Activated naive CD4-positive, alpha-beta T cell treated with anti-CD3 and anti-CD28 coated beads for 36 hours (primary cell): Measurements from ENCODE around the gene WRAP73. TPM values are rescaled to one million over a fixed set of nuclear protein-coding genes. Genes with fewer than 3 reads are reported as not detected.

Source experiments
- CTCF ChIA-PET: fragments of 350-600 bp; sonication (Branson Sonifier 250); formaldehyde crosslinking; loops from one replicate; lab custom pipeline; 2021; ENCODE audit warnings: antibody characterized with exemption; lab: Charles Lee
- DNase-seq: peaks from one replicate; pipeline ENCODE4 v3.0.0-alpha.2; 2020
- H3K27ac Mint-ChIP-seq: one replicate; pipeline ENCODE4 v1.8.0; 2021; ENCODE audit warnings: mild to moderate bottlenecking, mixed read lengths
- H3K27me3 Mint-ChIP-seq: one replicate; pipeline ENCODE4 v1.8.0; 2021; ENCODE audit warnings: low read depth, mixed read lengths
- H3K36me3 Mint-ChIP-seq: one replicate; pipeline ENCODE4 v1.8.0; 2021; ENCODE audit warnings: low read depth, mixed read lengths
- H3K4me1 Mint-ChIP-seq: one replicate; pipeline ENCODE4 v1.8.0; 2021; ENCODE audit warnings: low read depth, mixed read lengths
- H3K4me3 Mint-ChIP-seq: one replicate; pipeline ENCODE4 v1.8.0; 2021; ENCODE audit warnings: mild to moderate bottlenecking, moderate library complexity, mixed read lengths
- H3K9me3 Mint-ChIP-seq: one replicate; pipeline ENCODE4 v1.8.0; 2021; ENCODE audit warnings: mixed read lengths
- intact Hi-C: fragments of 100-400 bp; cut with micrococcal nuclease; formaldehyde crosslinking; loops from one replicate; pipeline ENCODE4 v1.15.1; 2023
- total RNA-seq, 2 experiments: library from RNA; stranded (reverse); gene quantifications; one replicate each; pipeline ENCODE4 v1.2.3, GENCODE V29; 2021

Gene WRAP73
- total RNA-seq, 2 experiments from 2014 or later, result 32.4 to 35.4 TPM

DNA sequence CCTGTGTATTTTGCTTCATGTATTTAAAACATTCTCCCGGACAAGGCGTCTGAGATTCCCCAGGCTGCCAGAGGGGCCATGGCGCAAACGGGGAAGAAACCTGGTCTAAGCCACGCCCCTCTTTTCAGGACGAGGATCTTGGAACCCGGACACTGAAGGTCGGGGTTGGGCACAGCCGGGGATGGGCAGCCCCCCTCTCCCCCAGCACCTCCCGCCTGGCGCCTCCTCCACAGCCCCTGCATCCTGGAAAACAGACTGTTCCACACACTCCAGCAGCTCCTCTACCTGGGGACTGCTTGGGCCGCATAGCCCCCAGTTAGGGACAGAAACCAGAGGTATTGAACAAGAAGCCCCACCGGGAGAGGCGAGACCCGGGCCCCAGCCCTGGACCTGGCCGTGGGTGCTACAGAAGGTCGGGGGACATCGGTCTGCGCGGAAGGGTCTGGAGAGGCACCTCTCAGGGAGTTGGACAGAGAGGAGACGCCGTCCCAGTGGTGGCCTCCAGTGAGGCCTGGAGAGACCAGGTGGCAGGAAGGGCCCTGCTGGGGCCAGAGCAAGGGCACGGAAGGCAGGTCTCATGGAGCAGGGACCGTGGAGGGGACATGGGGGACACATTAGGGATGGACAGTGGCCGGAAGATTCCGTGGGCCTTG, 7.8 kb upstream of the WRAP73 start:
- no peak for DNase-seq
- intact Hi-C loops, result no loop called here
- H3K9me3 Mint-ChIP-seq, result no peaks in the 10 kb centered on the region
- CTCF ChIA-PET, result no interaction called here
- no peak overlapping the region for H3K27ac Mint-ChIP-seq
- H3K4me3 Mint-ChIP-seq, result no peak overlapping the region
- no peaks in the 10 kb centered on the region for H3K36me3 Mint-ChIP-seq
- peaks cover 41% of the 10 kb centered on the region for H3K27me3 Mint-ChIP-seq
- H3K4me1 Mint-ChIP-seq, result no peaks in the 10 kb centered on the region

DNA sequence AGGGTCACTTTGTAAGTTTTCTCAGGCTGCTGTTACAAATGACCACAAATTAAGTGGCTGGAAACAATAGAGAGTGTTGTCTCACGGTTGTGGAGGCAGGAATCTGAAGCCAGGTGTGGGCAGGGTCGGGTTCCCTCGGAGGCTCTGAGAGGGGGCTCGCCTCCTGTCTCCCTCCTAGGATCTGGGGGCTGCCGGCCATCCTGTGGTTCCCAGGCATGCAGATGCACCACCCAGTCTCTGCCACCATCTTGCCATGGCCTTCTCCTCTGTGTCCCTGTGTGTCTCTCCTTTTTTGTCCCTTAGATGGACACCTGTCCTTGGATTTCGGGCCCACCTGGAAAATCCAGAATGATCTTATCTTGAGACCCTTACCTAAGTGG, 7.2 kb upstream of the WRAP73 start:
- DNase-seq, result no peak
- H3K36me3 Mint-ChIP-seq, result no peaks in the 10 kb centered on the region
- H3K4me1 Mint-ChIP-seq, result no peaks in the 10 kb centered on the region
- CTCF ChIA-PET, result no interaction called here
- no peak overlapping the region for H3K27ac Mint-ChIP-seq
- intact Hi-C loops, result no loop called here
- H3K4me3 Mint-ChIP-seq, result no peak overlapping the region
- H3K27me3 Mint-ChIP-seq, result peaks cover 40% of the 10 kb centered on the region
- no peaks in the 10 kb centered on the region for H3K9me3 Mint-ChIP-seq

DNA sequence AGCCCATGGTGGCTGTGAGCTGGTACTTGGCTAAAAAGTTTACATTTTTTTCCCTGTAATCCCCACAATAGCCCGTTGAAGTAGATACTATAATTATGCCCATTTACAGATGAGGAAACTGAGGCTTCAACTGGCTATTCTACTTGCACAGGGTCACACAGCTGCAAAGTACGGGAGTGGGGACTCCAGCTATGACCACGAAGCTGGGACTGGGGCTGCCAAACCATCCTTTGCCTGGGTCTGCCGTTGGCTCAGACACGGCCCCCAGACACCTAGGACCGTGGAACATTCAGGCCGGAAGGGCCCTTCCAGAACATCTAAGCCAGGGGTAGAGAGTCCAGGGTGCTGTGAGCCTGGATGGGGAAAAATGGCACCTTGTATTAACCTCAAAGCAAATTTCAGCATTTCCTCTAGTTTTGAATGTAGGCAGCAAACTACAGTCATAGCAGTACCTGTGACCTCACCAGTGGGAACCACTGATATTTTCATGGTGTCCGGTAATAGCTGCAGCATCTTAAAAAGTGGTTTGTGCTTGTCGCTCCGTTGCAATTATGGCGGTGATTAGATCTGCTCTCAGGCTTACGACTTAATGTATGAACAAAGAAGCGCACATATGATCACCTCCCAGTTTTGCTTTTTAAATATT, 6.7 kb upstream of the WRAP73 start:
- no peaks in the 10 kb centered on the region for H3K36me3 Mint-ChIP-seq
- peaks cover 38% of the 10 kb centered on the region for H3K27me3 Mint-ChIP-seq
- no peaks in the 10 kb centered on the region for H3K9me3 Mint-ChIP-seq
- no peak overlapping the region for H3K4me3 Mint-ChIP-seq
- no peaks in the 10 kb centered on the region for H3K4me1 Mint-ChIP-seq
- DNase-seq, result peak; percentile 28
- no peak overlapping the region for H3K27ac Mint-ChIP-seq
- CTCF ChIA-PET, result no interaction called here
- intact Hi-C loops, result no loop called here

DNA sequence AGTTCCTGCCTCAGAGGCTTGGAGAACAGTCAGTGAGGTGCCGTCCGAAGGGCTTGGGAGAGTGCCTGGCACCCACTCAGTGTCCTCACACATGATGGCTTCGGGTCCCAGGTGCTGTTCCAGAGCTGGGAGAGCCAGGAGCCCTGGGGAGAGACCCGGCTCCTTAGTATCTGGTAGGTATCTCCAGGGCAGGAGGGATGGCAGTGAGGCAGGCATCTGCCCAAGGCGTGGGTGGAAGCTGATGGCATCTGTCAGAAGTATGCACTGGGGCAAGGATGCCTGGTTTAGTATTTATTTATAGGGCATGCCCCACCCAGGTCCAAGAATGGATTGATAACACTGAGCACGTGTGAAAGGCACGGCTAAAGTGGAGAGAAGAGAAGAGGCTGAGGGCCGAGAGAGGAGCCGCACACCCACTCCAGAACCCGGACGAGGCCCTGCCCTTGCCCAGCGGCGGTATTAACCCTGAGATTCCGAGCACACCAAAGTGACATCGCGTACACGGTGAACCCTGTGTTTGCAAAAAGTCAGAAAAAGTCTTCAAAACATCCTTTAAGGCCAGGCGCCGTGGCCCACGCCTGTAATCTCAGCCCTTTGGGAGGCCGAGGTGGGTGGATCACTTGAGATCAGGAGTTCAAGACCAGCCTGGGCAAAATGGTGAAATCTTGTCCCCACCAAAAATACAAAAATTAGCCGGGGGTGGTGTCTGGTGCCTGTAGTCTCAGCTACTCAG, 4.8 kb upstream of the WRAP73 start:
- CTCF ChIA-PET, result no interaction called here

DNA sequence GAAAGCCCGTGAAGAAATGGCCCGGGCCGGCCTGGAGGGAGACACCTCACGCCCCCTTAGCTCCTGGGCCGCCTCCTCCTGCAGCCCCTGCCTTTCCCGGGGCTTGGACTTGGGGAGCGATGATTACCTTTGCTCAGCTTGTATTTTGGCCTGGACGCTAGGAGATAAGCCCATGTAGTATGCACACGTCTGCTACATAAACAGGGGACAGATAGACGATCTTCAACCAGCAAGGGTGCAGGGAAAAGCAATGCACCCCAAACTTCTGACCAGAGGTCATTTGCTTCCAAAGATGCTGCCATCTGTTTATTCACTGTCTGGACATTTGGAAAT, 3.3 kb upstream of the WRAP73 start:
- CTCF ChIA-PET, result interaction anchor here (1.3 kb wide), 1 partner anchor 34 kb away, joined by 5 read pairs; no protein-coding TSS in a partner anchor
- H3K27me3 Mint-ChIP-seq, result peaks cover 42% of the 10 kb centered on the region
- H3K27ac Mint-ChIP-seq, result no peak overlapping the region
- H3K4me3 Mint-ChIP-seq, result no peak overlapping the region
- intact Hi-C loops, result no loop called here
- DNase-seq, result no peak
- no peaks in the 10 kb centered on the region for H3K36me3 Mint-ChIP-seq
- peaks cover 19% of the 10 kb centered on the region for H3K4me1 Mint-ChIP-seq
- H3K9me3 Mint-ChIP-seq, result no peaks in the 10 kb centered on the region

More for the DNA sequence above, 4.8 kb upstream of the WRAP73 start:
- no peaks in the 10 kb centered on the region for H3K9me3 Mint-ChIP-seq
- no peak overlapping the region for H3K27ac Mint-ChIP-seq
- no peaks in the 10 kb centered on the region for H3K36me3 Mint-ChIP-seq
- H3K4me3 Mint-ChIP-seq, result no peak overlapping the region
- DNase-seq, result no peak
- H3K27me3 Mint-ChIP-seq, result peaks cover 46% of the 10 kb centered on the region
- H3K4me1 Mint-ChIP-seq, result peaks cover 9% of the 10 kb centered on the region
- intact Hi-C loops, result no loop called here

DNA sequence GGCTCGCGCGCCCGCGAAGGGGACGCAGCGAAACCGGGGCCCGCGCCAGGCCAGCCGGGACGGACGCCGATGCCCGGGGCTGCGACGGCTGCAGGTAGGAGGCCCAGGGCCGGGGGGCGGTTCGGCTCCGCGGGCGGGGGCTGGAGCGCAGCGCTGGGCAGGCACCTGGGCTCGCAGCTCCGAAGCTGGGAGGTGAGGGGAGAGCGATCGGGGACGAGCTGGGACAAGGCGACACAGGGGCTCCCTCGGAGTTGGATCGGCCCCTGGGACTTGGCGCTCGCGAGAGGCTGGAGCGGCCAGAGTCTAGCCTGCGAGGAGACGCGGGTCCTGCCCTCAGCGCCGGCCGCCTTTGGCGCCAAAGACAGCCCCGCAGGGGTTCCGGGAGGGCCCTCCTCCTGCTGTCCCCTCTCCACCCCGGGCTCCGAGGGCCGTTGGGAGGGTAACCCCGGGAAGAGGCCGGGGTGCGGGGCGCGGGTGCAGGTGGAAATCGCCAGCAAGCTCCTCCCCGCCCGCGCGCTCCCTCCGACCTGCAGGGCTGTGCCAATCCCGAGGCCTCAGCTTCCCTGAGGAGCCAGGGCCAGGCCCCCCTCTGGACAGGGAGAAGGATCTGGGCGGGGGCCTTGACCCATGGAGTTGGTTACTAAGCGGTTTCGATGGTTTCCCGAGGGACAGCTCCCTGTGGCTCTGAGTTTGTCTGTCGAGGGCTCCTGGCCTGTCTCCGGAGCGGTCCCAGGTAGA, 2.8 kb upstream of the WRAP73 start:
- Mint-ChIP-seq H3K36me3 (no peaks in the 10 kb centered on the region), H3K9me3 (no peaks in the 10 kb centered on the region), H3K27ac (no peak overlapping the region), H3K4me1 (peaks cover 22% of the 10 kb centered on the region), H3K27me3 (peaks cover 39% of the 10 kb centered on the region), H3K4me3 (no peak overlapping the region)
- CTCF ChIA-PET, result interaction anchor here (1.3 kb wide), 1 partner anchor 34 kb away, joined by 5 read pairs; no protein-coding TSS in a partner anchor
- intact Hi-C loops, result no loop called here
- no peak for DNase-seq

DNA sequence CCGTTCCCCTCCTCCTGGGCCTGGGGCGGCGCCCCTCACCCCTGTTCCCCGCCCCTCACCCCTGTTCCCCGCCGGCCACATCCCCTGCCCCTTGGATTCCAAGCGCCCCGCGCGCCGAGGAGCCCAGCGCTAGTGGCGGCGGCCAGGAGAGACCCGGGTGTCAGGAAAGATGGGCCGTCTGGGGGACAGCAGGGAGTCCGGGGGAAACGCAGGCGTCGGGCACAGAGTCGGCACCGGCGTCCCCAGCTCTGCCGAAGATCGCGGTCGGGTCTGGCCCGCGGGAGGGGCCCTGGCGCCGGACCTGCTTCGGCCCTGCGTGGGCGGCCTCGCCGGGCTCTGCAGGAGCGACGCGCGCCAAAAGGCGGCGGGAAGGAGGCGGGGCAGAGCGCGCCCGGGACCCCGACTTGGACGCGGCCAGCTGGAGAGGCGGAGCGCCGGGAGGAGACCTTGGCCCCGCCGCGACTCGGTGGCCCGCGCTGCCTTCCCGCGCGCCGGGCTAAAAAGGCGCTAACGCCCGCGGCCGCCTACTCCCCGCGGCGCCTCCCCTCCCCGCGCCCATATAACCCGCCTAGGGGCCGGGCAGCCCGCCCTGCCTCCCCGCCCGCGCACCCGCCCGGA, 2.1 kb upstream of the WRAP73 start, which contains the start of gene TP73:
TP73 (plus strand) TSS at position 587 of the 618 bp plus-strand sequence. CDS start 29,850 bp downstream, outside the sequence.
- intact Hi-C loops, result loop anchor here (2.0 kb wide), 1 partner anchor 249 kb away; the partner anchor contains the start of gene C1orf174
- peaks cover 5% of the 10 kb centered on the region for H3K36me3 Mint-ChIP-seq
- peaks cover 22% of the 10 kb centered on the region for H3K4me1 Mint-ChIP-seq
- peaks cover 34% of the 10 kb centered on the region for H3K27me3 Mint-ChIP-seq
- no peak for DNase-seq
- H3K4me3 Mint-ChIP-seq, result peak within 1 kb of the TSS; percentile 41
- CTCF ChIA-PET, result interaction anchor here (1.3 kb wide), 1 partner anchor 33 kb away, joined by 5 read pairs; no protein-coding TSS in a partner anchor
- no peak within 1 kb of the TSS for H3K27ac Mint-ChIP-seq
- H3K9me3 Mint-ChIP-seq, result no peaks in the 10 kb centered on the region

DNA sequence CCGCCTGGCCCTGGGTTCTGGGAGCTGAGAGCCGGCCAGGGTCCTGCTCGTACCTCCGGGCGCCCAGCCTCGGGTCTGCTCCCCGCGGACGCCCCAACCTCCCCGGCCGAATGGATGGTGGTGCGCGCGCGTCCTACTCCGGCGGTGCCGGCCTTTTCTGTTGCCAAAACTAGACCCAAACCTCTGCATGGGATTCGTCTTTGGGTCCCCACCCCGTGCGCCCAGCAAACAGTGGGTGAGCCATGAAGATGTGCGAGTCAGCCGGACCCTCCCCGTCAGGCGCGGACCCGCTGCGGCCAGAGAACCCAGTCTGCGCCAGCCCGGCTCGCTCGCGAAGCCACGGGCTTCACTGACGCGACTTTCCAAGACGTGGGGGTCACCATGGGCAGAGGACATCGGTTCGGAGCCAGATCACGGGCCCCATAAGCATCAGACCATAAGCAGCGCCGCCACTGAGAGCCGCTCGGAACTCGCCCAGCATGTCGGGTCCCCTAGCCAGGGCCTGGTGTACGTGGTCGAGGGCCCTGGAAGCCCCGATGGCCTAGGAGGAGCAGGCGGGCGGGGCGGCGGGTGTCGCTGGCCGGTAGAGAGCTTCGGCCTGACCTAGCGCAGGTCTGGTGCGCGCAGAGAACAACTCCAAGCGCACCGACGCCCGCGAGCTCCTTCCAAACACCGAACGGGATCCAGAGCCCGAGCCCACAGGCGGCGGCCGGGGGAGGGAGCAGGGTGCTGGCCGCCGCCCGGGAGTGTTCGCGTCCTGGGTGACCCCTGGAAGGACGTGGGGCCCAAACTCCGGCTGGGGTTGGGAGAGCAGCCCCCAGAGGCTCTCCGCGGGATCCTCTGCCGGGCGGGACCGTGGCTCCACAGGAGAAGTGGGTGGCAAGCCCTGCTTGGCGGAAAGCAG, 1.4 kb upstream of the WRAP73 start:
- H3K4me1 Mint-ChIP-seq, result peaks cover 22% of the 10 kb centered on the region
- DNase-seq, result no peak
- CTCF ChIA-PET, result interaction anchor here (0.6 kb wide), 1 partner anchor 110 kb away, joined by 3 read pairs; no protein-coding TSS in a partner anchor
- H3K9me3 Mint-ChIP-seq, result no peaks in the 10 kb centered on the region
- peaks cover 9% of the 10 kb centered on the region for H3K36me3 Mint-ChIP-seq
- H3K27me3 Mint-ChIP-seq, result peaks cover 34% of the 10 kb centered on the region
- no peak overlapping the region for H3K27ac Mint-ChIP-seq
- peak overlapping the region; percentile 41 for H3K4me3 Mint-ChIP-seq
- intact Hi-C loops, result loop anchor here (2.0 kb wide), 1 partner anchor 250 kb away; the partner anchor contains the start of gene C1orf174

DNA sequence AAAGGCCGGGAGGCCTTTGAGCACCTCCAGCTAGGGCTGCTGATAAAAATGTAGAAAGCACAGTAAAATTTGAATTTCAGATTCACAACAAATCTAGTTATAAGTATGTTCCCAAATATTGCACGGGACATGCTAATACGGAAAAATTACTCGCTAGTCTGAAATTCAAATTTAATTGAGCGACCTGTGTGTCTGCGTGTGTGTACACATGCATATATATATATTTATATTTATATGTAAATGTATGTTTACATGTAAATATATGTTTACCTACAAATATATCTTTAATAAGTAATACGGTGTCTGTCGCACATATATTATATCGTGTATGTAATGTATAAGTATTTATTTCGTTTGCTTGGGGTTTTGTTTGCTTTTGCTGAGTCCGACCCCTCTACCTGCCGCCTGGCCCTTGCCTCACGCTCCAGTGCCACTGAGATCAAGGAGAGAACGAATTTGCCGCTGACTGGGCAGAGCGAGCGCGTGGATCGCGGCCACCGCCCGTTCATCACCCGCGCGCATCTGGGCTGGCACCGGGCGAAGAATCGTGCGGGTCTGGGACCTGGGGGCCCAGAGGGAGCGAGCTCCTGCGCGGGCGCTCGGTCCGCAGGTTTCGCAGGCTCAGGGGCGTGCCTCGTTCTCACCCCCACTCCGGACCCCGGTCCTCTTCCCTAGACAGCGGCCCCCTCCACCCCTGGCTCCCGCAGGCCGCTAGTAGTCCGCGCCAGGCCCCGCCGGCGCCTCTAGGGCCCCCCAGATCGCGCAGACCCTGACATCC, 534 bp upstream of the WRAP73 start:
- no peak overlapping the region for H3K27ac Mint-ChIP-seq
- H3K4me3 Mint-ChIP-seq, result peak overlapping the region; percentile 76
- no peak for DNase-seq
- peaks cover 12% of the 10 kb centered on the region for H3K36me3 Mint-ChIP-seq
- no peaks in the 10 kb centered on the region for H3K9me3 Mint-ChIP-seq
- peaks cover 30% of the 10 kb centered on the region for H3K27me3 Mint-ChIP-seq
- peaks cover 22% of the 10 kb centered on the region for H3K4me1 Mint-ChIP-seq
- CTCF ChIA-PET, result interaction anchor here (0.6 to 1.3 kb wide), 2 partner anchors 111 to 198 kb away, joined by 3 read pairs; no protein-coding TSS in a partner anchor
- intact Hi-C loops, result loop anchor here (1.0 to 2.0 kb wide), 4 partner anchors 26 to 250 kb away; partner anchors contain the start of genes C1orf174, CEP104, DFFB and LRRC47

DNA sequence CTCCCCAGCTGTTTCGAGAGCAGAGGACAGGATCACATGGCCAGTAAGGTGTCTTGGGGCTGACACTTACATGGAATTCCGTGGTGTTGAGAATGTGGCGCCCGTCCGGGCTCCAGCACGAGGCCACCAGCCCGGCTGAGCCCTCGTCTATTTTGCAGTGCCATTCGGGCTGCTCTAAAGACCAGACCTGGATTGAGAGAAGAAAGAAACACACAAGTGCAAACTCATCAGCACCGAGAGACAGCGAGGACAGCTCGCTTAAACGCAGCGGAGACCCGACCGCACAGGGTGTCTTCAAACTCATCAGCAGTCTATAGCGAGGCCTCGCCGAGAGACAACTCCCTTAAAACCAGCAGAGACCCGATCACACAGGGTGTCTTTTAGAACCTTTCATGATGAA, 3.3 kb downstream of the WRAP73 start:
- H3K27ac Mint-ChIP-seq, result no peak overlapping the region
- H3K27me3 Mint-ChIP-seq, result peaks cover 8% of the 10 kb centered on the region
- no peak overlapping the region for H3K4me3 Mint-ChIP-seq
- no peak for DNase-seq
- intact Hi-C loops, result no loop called here
- H3K36me3 Mint-ChIP-seq, result peaks cover 23% of the 10 kb centered on the region
- H3K4me1 Mint-ChIP-seq, result peaks cover 22% of the 10 kb centered on the region
- H3K9me3 Mint-ChIP-seq, result no peaks in the 10 kb centered on the region
- CTCF ChIA-PET, result no interaction called here
